Measurements from ENCODE around the gene RTL5. TPM values are rescaled to one million over a fixed set of nuclear protein-coding genes. Genes with fewer than 3 reads are reported as not detected.
A peak's percentile ranks its signal among the peaks of the same experiment; 100 is the strongest.

RTL5 gene
- total RNA-seq, 2 experiments from 2014 or later: 0.08 TPM

- H3K9me3 Mint-ChIP-seq: no peaks in the 10 kb centered on the region
- H3K27me3 Mint-ChIP-seq: peaks cover 54% of the 10 kb centered on the region
- H3K36me3 Mint-ChIP-seq: no peaks in the 10 kb centered on the region
- no peak overlapping the region for H3K4me3 Mint-ChIP-seq
- DNase-seq: peak; percentile 28
- peaks cover 17% of the 10 kb centered on the region for H3K4me1 Mint-ChIP-seq
- no peak overlapping the region for H3K27ac Mint-ChIP-seq
Measured at GRCh38 chrX:72105436-72105835, 26.3 kb downstream of the RTL5 start.

- no peaks in the 10 kb centered on the region for H3K36me3 Mint-ChIP-seq
- H3K9me3 Mint-ChIP-seq: no peaks in the 10 kb centered on the region
- no peak overlapping the region for H3K4me3 Mint-ChIP-seq
- no peak overlapping the region for H3K27ac Mint-ChIP-seq
- H3K4me1 Mint-ChIP-seq: peaks cover 24% of the 10 kb centered on the region
- no peak for DNase-seq
- H3K27me3 Mint-ChIP-seq: peaks cover 58% of the 10 kb centered on the region
Measured at GRCh38 chrX:72102760-72103159, 29.0 kb downstream of the RTL5 start.

- Mint-ChIP-seq H3K4me3 (no peak overlapping the region), H3K27ac (no peak overlapping the region), H3K27me3 (peaks cover 56% of the 10 kb centered on the region), H3K36me3 (no peaks in the 10 kb centered on the region), H3K9me3 (no peaks in the 10 kb centered on the region), H3K4me1 (peaks cover 24% of the 10 kb centered on the region)
- DNase-seq: no peak
Measured at GRCh38 chrX:72102126-72102525, 29.6 kb downstream of the RTL5 start.

- DNase-seq: no peak
- H3K4me3 Mint-ChIP-seq: no peak overlapping the region
- no peak overlapping the region for H3K27ac Mint-ChIP-seq
- no peaks in the 10 kb centered on the region for H3K36me3 Mint-ChIP-seq
- no peaks in the 10 kb centered on the region for H3K9me3 Mint-ChIP-seq
- H3K27me3 Mint-ChIP-seq: peaks cover 61% of the 10 kb centered on the region
- H3K4me1 Mint-ChIP-seq: peaks cover 24% of the 10 kb centered on the region
Measured at GRCh38 chrX:72101597-72102037, 30.1 kb downstream of the RTL5 start.

GRCh38 chrX:72100824-72101351 is 30.8 kb downstream of the RTL5 start:
- H3K36me3 Mint-ChIP-seq: no peaks in the 10 kb centered on the region
- H3K27me3 Mint-ChIP-seq: peaks cover 65% of the 10 kb centered on the region
- H3K4me1 Mint-ChIP-seq: peaks cover 24% of the 10 kb centered on the region
- no peak overlapping the region for H3K4me3 Mint-ChIP-seq
- no peak overlapping the region for H3K27ac Mint-ChIP-seq
- DNase-seq: peak; percentile 67
- H3K9me3 Mint-ChIP-seq: no peaks in the 10 kb centered on the region

- no peak for DNase-seq
- Mint-ChIP-seq H3K27ac (no peak overlapping the region), H3K4me3 (no peak overlapping the region)
Measured at GRCh38 chrX:72100051-72100755, 31.5 kb downstream of the RTL5 start.

GRCh38 chrX:72097098-72097497 is 34.6 kb downstream of the RTL5 start:
- no peak overlapping the region for H3K27ac Mint-ChIP-seq
- peaks cover 22% of the 10 kb centered on the region for H3K4me1 Mint-ChIP-seq
- peaks cover 51% of the 10 kb centered on the region for H3K27me3 Mint-ChIP-seq

More at GRCh38 chrX:72100051-72100755, 31.5 kb downstream of the RTL5 start:
- Mint-ChIP-seq H3K36me3 (no peaks in the 10 kb centered on the region), H3K27me3 (peaks cover 68% of the 10 kb centered on the region), H3K4me1 (peaks cover 24% of the 10 kb centered on the region), H3K9me3 (no peaks in the 10 kb centered on the region)

GRCh38 chrX:72095370-72095769 is 36.3 kb downstream of the RTL5 start:
- H3K27me3 Mint-ChIP-seq: peaks cover 38% of the 10 kb centered on the region
- no peaks in the 10 kb centered on the region for H3K9me3 Mint-ChIP-seq

More at GRCh38 chrX:72097098-72097497, 34.6 kb downstream of the RTL5 start:
- H3K9me3 Mint-ChIP-seq: no peaks in the 10 kb centered on the region
- H3K4me3 Mint-ChIP-seq: no peak overlapping the region
- DNase-seq: no peak
- no peaks in the 10 kb centered on the region for H3K36me3 Mint-ChIP-seq

GRCh38 chrX:72094894-72095293 is 36.8 kb downstream of the RTL5 start:
- Mint-ChIP-seq H3K4me3 (no peak overlapping the region), H3K4me1 (peaks cover 2% of the 10 kb centered on the region), H3K27me3 (peaks cover 34% of the 10 kb centered on the region), H3K9me3 (no peaks in the 10 kb centered on the region), H3K36me3 (no peaks in the 10 kb centered on the region), H3K27ac (no peak overlapping the region)
- peak; percentile 14 for DNase-seq

More at GRCh38 chrX:72095370-72095769, 36.3 kb downstream of the RTL5 start:
- no peak for DNase-seq
- Mint-ChIP-seq H3K4me1 (peaks cover 7% of the 10 kb centered on the region), H3K27ac (no peak overlapping the region), H3K36me3 (no peaks in the 10 kb centered on the region), H3K4me3 (no peak overlapping the region)

- Mint-ChIP-seq H3K4me3 (no peak overlapping the region), H3K9me3 (no peaks in the 10 kb centered on the region)
- no peak for DNase-seq
Measured at GRCh38 chrX:72089254-72089653, 42.5 kb downstream of the RTL5 start.

GRCh38 chrX:72088761-72089160 is 43.0 kb downstream of the RTL5 start:
- H3K27ac Mint-ChIP-seq: no peak overlapping the region
- peaks cover 1% of the 10 kb centered on the region for H3K4me1 Mint-ChIP-seq
- no peaks in the 10 kb centered on the region for H3K9me3 Mint-ChIP-seq
- no peak overlapping the region for H3K4me3 Mint-ChIP-seq
- no peak for DNase-seq
- no peaks in the 10 kb centered on the region for H3K36me3 Mint-ChIP-seq
- peaks cover 9% of the 10 kb centered on the region for H3K27me3 Mint-ChIP-seq

More at GRCh38 chrX:72089254-72089653, 42.5 kb downstream of the RTL5 start:
- Mint-ChIP-seq H3K27me3 (peaks cover 9% of the 10 kb centered on the region), H3K4me1 (no peaks in the 10 kb centered on the region), H3K36me3 (no peaks in the 10 kb centered on the region), H3K27ac (no peak overlapping the region)

GRCh38 chrX:72086995-72087394 is 44.7 kb downstream of the RTL5 start:
- H3K36me3 Mint-ChIP-seq: no peaks in the 10 kb centered on the region
- DNase-seq: no peak
- no peak overlapping the region for H3K27ac Mint-ChIP-seq
- H3K4me1 Mint-ChIP-seq: peaks cover 4% of the 10 kb centered on the region
- H3K27me3 Mint-ChIP-seq: peaks cover 9% of the 10 kb centered on the region
- no peak overlapping the region for H3K4me3 Mint-ChIP-seq
- no peaks in the 10 kb centered on the region for H3K9me3 Mint-ChIP-seq

- no peak overlapping the region for H3K4me3 Mint-ChIP-seq
- H3K27ac Mint-ChIP-seq: no peak overlapping the region
- no peaks in the 10 kb centered on the region for H3K9me3 Mint-ChIP-seq
- DNase-seq: no peak
- peaks cover 4% of the 10 kb centered on the region for H3K4me1 Mint-ChIP-seq
- H3K36me3 Mint-ChIP-seq: no peaks in the 10 kb centered on the region
- peaks cover 4% of the 10 kb centered on the region for H3K27me3 Mint-ChIP-seq
Measured at GRCh38 chrX:72084114-72084513, 47.6 kb downstream of the RTL5 start.

GRCh38 chrX:72083291-72083690 is 48.4 kb downstream of the RTL5 start:
- Mint-ChIP-seq H3K9me3 (no peaks in the 10 kb centered on the region), H3K27ac (no peak overlapping the region), H3K4me3 (no peak overlapping the region), H3K36me3 (no peaks in the 10 kb centered on the region), H3K4me1 (peaks cover 6% of the 10 kb centered on the region), H3K27me3 (peaks cover 3% of the 10 kb centered on the region)
- no peak for DNase-seq

GRCh38 chrX:72081605-72082320 is 50.0 kb downstream of the RTL5 start:
- DNase-seq: no peak
- H3K27me3 Mint-ChIP-seq: peaks cover under 1% of the 10 kb centered on the region
- no peaks in the 10 kb centered on the region for H3K9me3 Mint-ChIP-seq
- H3K4me3 Mint-ChIP-seq: no peak overlapping the region
- H3K4me1 Mint-ChIP-seq: peaks cover 9% of the 10 kb centered on the region
- H3K27ac Mint-ChIP-seq: no peak overlapping the region
- no peaks in the 10 kb centered on the region for H3K36me3 Mint-ChIP-seq

All from activated naive CD8-positive, alpha-beta T cell treated with anti-CD3 and anti-CD28 coated beads for 36 hours (primary cell).